Fibroblast of lung (primary cell): ENCODE measurements around the gene BACH1.

Source experiments
- CTCF ChIP-seq, 2 donors: IDR thresholded peaks in 1 of 2; conservative IDR thresholded peaks in 1 of 2; 1 replicate in 1 of 2; 2 replicates in 1 of 2; pipeline ENCODE4 v1.5.1; 2011 to 2012; ENCODE audit warnings: low read length in 2 of 2, control low read depth in 1 of 2, inconsistent platforms in 1 of 2, low read depth in 1 of 2, mild to moderate bottlenecking in 1 of 2
- EZH2 ChIP-seq: IDR thresholded peaks from 2 replicates; pipeline ENCODE4 v1.5.1; 2012; ENCODE audit warnings: low read length, control low read depth, mild to moderate bottlenecking; ENCODE audit errors: missing control alignments

- TF ChIP-seq CTCF (conservative IDR thresholded peaks at IDR 0.05 in 1 of 2, IDR thresholded peaks at IDR 0.05 in 1 of 2; ENCODE audit: low read depth in 1 of 2, low read length in 2 of 2) (no peak), EZH2 (no peak)
Measured at GRCh38 chr21:29277442-29277841, 21.3 kb upstream of the BACH1 start.
